CD14-positive monocyte (primary cell): Measurements from ENCODE around the gene DELE1. TPM values are rescaled to one million over a fixed set of nuclear protein-coding genes. Genes with fewer than 3 reads are reported as not detected.

Source experiments
- DNase-seq, 3 donors: peaks; one replicate each; pipeline ENCODE4 v3.0.0-alpha.2; 2011 to 2022
- H2AFZ ChIP-seq: 2 replicates; pipeline ENCODE4 v1.6.0; 2012; ENCODE audit warnings: mild to moderate bottlenecking, low read depth, low read length, inconsistent platforms; ENCODE audit not compliant: insufficient read depth, poor library complexity, severe bottlenecking
- H3K27ac ChIP-seq, 2 donors: 1 replicate in 1 of 2; 2 replicates in 1 of 2; pipeline ENCODE4 v1.5.1; 2012 to 2013; ENCODE audit warnings: low read length in 2 of 2, control low read depth in 1 of 2, inconsistent platforms in 1 of 2, low read depth in 1 of 2, mild to moderate bottlenecking in 1 of 2
- H3K27me3 ChIP-seq, 2 donors: one replicate each; pipeline versions ENCODE4 v1.6.0 to v1.6.1; 2011 to 2013; ENCODE audit warnings: low read length in 2 of 2; ENCODE audit not compliant: control insufficient read depth in 2 of 2, insufficient read depth in 2 of 2
- H3K36me3 ChIP-seq, 2 donors: replicated peaks in 1 of 2; 1 replicate in 1 of 2; 2 replicates in 1 of 2; pipeline versions ENCODE4 v1.5.1 to v1.6.1; 2012 to 2013; ENCODE audit warnings: low read length in 2 of 2, control low read depth in 1 of 2, inconsistent platforms in 1 of 2, mild to moderate bottlenecking in 1 of 2; ENCODE audit not compliant: insufficient read depth in 2 of 2, control insufficient read depth in 1 of 2
- H3K4me1 ChIP-seq, 2 donors: 1 replicate in 1 of 2; 2 replicates in 1 of 2; pipeline versions ENCODE4 v1.5.1 to v1.6.1; 2012 to 2013; ENCODE audit warnings: low read length in 2 of 2, control low read depth in 1 of 2, inconsistent platforms in 1 of 2, mild to moderate bottlenecking in 1 of 2, moderate library complexity in 1 of 2; ENCODE audit not compliant: insufficient read depth in 2 of 2, control insufficient read depth in 1 of 2
- H3K4me2 ChIP-seq: replicated peaks from 2 replicates; pipeline ENCODE3; 2012; ENCODE audit warnings: low read length, moderate library complexity, mild to moderate bottlenecking; ENCODE audit not compliant: poor library complexity, severe bottlenecking; ENCODE audit errors: extremely low read depth
- H3K4me3 ChIP-seq, 3 experiments: fragments of 200-600 bp in 1 of 3; sonication (generic) in 1 of 3; replicated peaks in 1 of 3; 1 replicate in 2 of 3; 2 replicates in 1 of 3; pipeline ENCODE4 v1.5.1; 2011 to 2013; ENCODE audit warnings: low read length in 3 of 3, mild to moderate bottlenecking in 3 of 3, control low read depth in 2 of 3, low read depth in 2 of 3, inconsistent platforms in 1 of 3, moderate library complexity in 1 of 3
- H3K79me2 ChIP-seq: 2 replicates; pipeline ENCODE4 v1.6.0; 2012; ENCODE audit warnings: mild to moderate bottlenecking, control low read depth, inconsistent platforms, low read length, moderate library complexity; ENCODE audit not compliant: insufficient read depth
- H3K9ac ChIP-seq: 2 replicates; pipeline ENCODE4 v1.6.0; 2017; ENCODE audit warnings: low read length, mild to moderate bottlenecking; ENCODE audit not compliant: insufficient read depth, poor library complexity, severe bottlenecking
- H3K9me3 ChIP-seq, 2 donors: replicated peaks in 1 of 2; 1 replicate in 1 of 2; 2 replicates in 1 of 2; pipeline versions ENCODE4 v1.5.1 to v1.6.1; 2012 to 2013; ENCODE audit warnings: low read length in 2 of 2, control low read depth in 1 of 2; ENCODE audit not compliant: control insufficient read depth in 1 of 2, insufficient read depth in 1 of 2
- H4K20me1 ChIP-seq: 2 replicates; pipeline ENCODE4 v1.6.0; 2012; ENCODE audit warnings: mild to moderate bottlenecking, low read length, control low read depth, moderate library complexity; ENCODE audit not compliant: insufficient read depth
- H3K27ac Mint-ChIP-seq, 7 donors: one replicate each; pipeline ENCODE4 v1.8.0; 2020; ENCODE audit warnings: mild to moderate bottlenecking in 7 of 7, mixed read lengths in 7 of 7, moderate library complexity in 6 of 7, inconsistent platforms in 2 of 7
- H3K27me3 Mint-ChIP-seq, 3 donors: one replicate each; pipeline ENCODE4 v1.8.0; 2021 to 2022; ENCODE audit warnings: low read depth in 3 of 3, mild to moderate bottlenecking in 3 of 3, mixed read lengths in 3 of 3, moderate library complexity in 3 of 3, inconsistent platforms in 1 of 3
- H3K36me3 Mint-ChIP-seq, 2 donors: one replicate each; pipeline ENCODE4 v1.8.0; 2020; ENCODE audit warnings: mixed read lengths in 2 of 2, inconsistent platforms in 1 of 2, mild to moderate bottlenecking in 1 of 2
- H3K4me1 Mint-ChIP-seq: one replicate; pipeline ENCODE4 v1.8.0; 2020; ENCODE audit warnings: mild to moderate bottlenecking, mixed read lengths
- H3K4me3 Mint-ChIP-seq, 2 donors: one replicate each; pipeline ENCODE4 v1.8.0; 2020; ENCODE audit warnings: mild to moderate bottlenecking in 2 of 2, mixed read lengths in 2 of 2, moderate library complexity in 1 of 2
- H3K9me3 Mint-ChIP-seq, 7 donors: one replicate each; pipeline ENCODE4 v1.8.0; 2020 to 2022; ENCODE audit warnings: mixed read lengths in 7 of 7, mild to moderate bottlenecking in 6 of 7, moderate library complexity in 6 of 7, inconsistent platforms in 2 of 7
- CTCF ChIP-seq: fragments of 200-600 bp; IDR thresholded peaks from one replicate; pipeline ENCODE4 v1.8.0; 2022; ENCODE audit warnings: antibody characterized with exemption, mild to moderate bottlenecking
- WGBS: methylation state at CpG from one replicate; pipeline ENCODE4 v1.1.5; 2013; ENCODE audit warnings: missing lambda C conversion rate; ENCODE audit not compliant: insufficient coverage; 5-methylcytosine and 5-hydroxymethylcytosine counted together
- intact Hi-C, 2 donors: fragments of 100-400 bp; cut with micrococcal nuclease; formaldehyde crosslinking; loops; one replicate each; pipeline versions ENCODE4 v1.15.0 to v1.15.1; 2023
- polyA plus RNA-seq, 3 donors: library from polyadenylated mRNA; depleted of rRNA in 1 of 3; unstranded in 2 of 3; stranded (reverse) in 1 of 3; fragments of 300-500 nt in 2 of 3; fragments of >200 nt in 1 of 3; fragmentation: Illumina TruSeq in 2 of 3; gene quantifications; 1 replicate in 2 of 3; 2 replicates in 1 of 3; pipeline ENCODE4 v1.2.3, GENCODE V29; 2012 to 2021

The DELE1 gene
- polyA plus RNA-seq, 3 donors, result 47.3 to 140 (median 49.6) TPM

GRCh38 chr5:141982626-141983025 is 59.0 kb downstream of the DELE1 start:
- H3K27ac Mint-ChIP-seq, result no peak overlapping the region
- H3K4me2 ChIP-seq, result no peak overlapping the region
- no peak overlapping the region for H3K4me3 Mint-ChIP-seq
- H3K9me3 ChIP-seq, result no peaks in the 10 kb centered on the region
- no peak overlapping the region for H3K4me3 ChIP-seq
- no peaks in the 10 kb centered on the region for H3K79me2 ChIP-seq
- H3K4me1 Mint-ChIP-seq, result no peaks in the 10 kb centered on the region
- H3K9ac ChIP-seq, result no peak overlapping the region
- H2AFZ ChIP-seq, result no peak overlapping the region
- WGBS, result no CpG with 5 or more reads among the region's 2 CpGs
- no peaks in the 10 kb centered on the region for H3K9me3 Mint-ChIP-seq
- TF ChIP-seq CTCF, result no peak
- H3K27me3 ChIP-seq, result no peaks in the 10 kb centered on the region
- DNase-seq, result no peak
- peaks cover 87 to 94% of the 10 kb centered on the region in 2 donors for H3K36me3 Mint-ChIP-seq
- peaks cover 91 to 100% of the 10 kb centered on the region in 2 donors for H3K36me3 ChIP-seq
- no peak overlapping the region for H3K27ac ChIP-seq
- no peaks in the 10 kb centered on the region for H3K27me3 Mint-ChIP-seq
- H4K20me1 ChIP-seq, result no peaks in the 10 kb centered on the region
- no peaks in the 10 kb centered on the region for H3K4me1 ChIP-seq
- intact Hi-C loops, result no loop called here

GRCh38 chr5:141986072-141986471 is 62.4 kb downstream of the DELE1 start:
- intact Hi-C loops, result no loop called here
- H3K4me1 ChIP-seq, result no peaks in the 10 kb centered on the region
- Mint-ChIP-seq H3K4me3 (no peak overlapping the region), H3K9me3 (no peaks in the 10 kb centered on the region), H3K27me3 (no peaks in the 10 kb centered on the region), H3K36me3 (peaks cover 69 to 84% of the 10 kb centered on the region in 2 donors), H3K4me1 (no peaks in the 10 kb centered on the region), H3K27ac (peak overlapping the region in 1 of 7 donors; percentile 4)
- peaks cover 83 to 94% of the 10 kb centered on the region in 2 donors for H3K36me3 ChIP-seq
- no peaks in the 10 kb centered on the region for H3K9me3 ChIP-seq
- TF ChIP-seq CTCF, result no peak
- H3K4me2 ChIP-seq, result no peak overlapping the region
- no peaks in the 10 kb centered on the region for H3K27me3 ChIP-seq
- no peaks in the 10 kb centered on the region for H4K20me1 ChIP-seq
- H3K9ac ChIP-seq, result no peak overlapping the region
- no peak overlapping the region for H2AFZ ChIP-seq
- no peak for DNase-seq
- no peak overlapping the region for H3K4me3 ChIP-seq
- H3K79me2 ChIP-seq, result no peaks in the 10 kb centered on the region
- H3K27ac ChIP-seq, result no peak overlapping the region
